ENCODE data around the gene TPST1.

Gene TPST1

GRCh38 chr7:66185680-66186187, 19.4 kb upstream of the TPST1 start:
- no peak for DNase-seq (ENCODE audit: extremely low spot score)
- no peak for TF ChIP-seq BHLHE40 (IDR thresholded peaks at IDR 0.05; ENCODE audit: borderline replicate concordance)
- TF ChIP-seq SUZ12 (IDR thresholded peaks at IDR 0.05), result no peak
- no peak for TF ChIP-seq FOXM1 (IDR thresholded peaks at IDR 0.05; ENCODE audit: borderline replicate concordance)
- TF ChIP-seq CTBP1 (IDR thresholded peaks at IDR 0.05; ENCODE audit: borderline replicate concordance), result no peak
- TF ChIP-seq SP1 (IDR thresholded peaks at IDR 0.05), result no peak
- no peak for TF ChIP-seq NFRKB (IDR thresholded peaks at IDR 0.05)
- TF ChIP-seq ELF4 (IDR thresholded peaks at IDR 0.05), result no peak
- no peak for TF ChIP-seq FOXA1 (IDR thresholded peaks at IDR 0.05)
- no peak for TF ChIP-seq PKNOX1 (IDR thresholded peaks at IDR 0.05)
- no peak for TF ChIP-seq LEF1 (IDR thresholded peaks at IDR 0.05; ENCODE audit: borderline replicate concordance)
- TF ChIP-seq HDGF (IDR thresholded peaks at IDR 0.05; ENCODE audit: borderline replicate concordance), result no peak
- POLR2A ChIA-PET, result interaction anchor here (1.2 kb wide), 1 partner anchor 19 kb away, joined by 4 read pairs; the partner anchor contains the start of gene TPST1
- CTCF ChIA-PET, result no interaction called here

- ChIA-PET POLR2A (no interaction called here), CTCF (no interaction called here)
- DNase-seq (ENCODE audit: extremely low spot score), result no peak
- no peak for TF ChIP-seq CTBP1 (IDR thresholded peaks at IDR 0.05; ENCODE audit: borderline replicate concordance)
- TF ChIP-seq FOXK2 (IDR thresholded peaks at IDR 0.05), result no peak
- TF ChIP-seq FOXA1 (IDR thresholded peaks at IDR 0.05), result no peak
- no peak for TF ChIP-seq BHLHE40 (IDR thresholded peaks at IDR 0.05; ENCODE audit: borderline replicate concordance)
- TF ChIP-seq TARDBP (IDR thresholded peaks at IDR 0.05), result no peak
- no peak for TF ChIP-seq L3MBTL2 (conservative IDR thresholded peaks at IDR 0.05)
- no peak for TF ChIP-seq PKNOX1 (IDR thresholded peaks at IDR 0.05)
- no peak for TF ChIP-seq FOXM1 (IDR thresholded peaks at IDR 0.05; ENCODE audit: borderline replicate concordance)
- TF ChIP-seq ARNT (IDR thresholded peaks at IDR 0.05), result no peak
- no peak for TF ChIP-seq ELF4 (IDR thresholded peaks at IDR 0.05)
- TF ChIP-seq SUZ12 (IDR thresholded peaks at IDR 0.05), result no peak
- no peak for TF ChIP-seq ZNF384 (IDR thresholded peaks at IDR 0.05)
- no peak for TF ChIP-seq HDGF (IDR thresholded peaks at IDR 0.05; ENCODE audit: borderline replicate concordance)
- no peak for TF ChIP-seq LEF1 (IDR thresholded peaks at IDR 0.05; ENCODE audit: borderline replicate concordance)
- no peak for TF ChIP-seq NFRKB (IDR thresholded peaks at IDR 0.05)
- no peak for TF ChIP-seq SP1 (IDR thresholded peaks at IDR 0.05)
These were observed 18.1 kb upstream of the TPST1 start for GRCh38 chr7:66186991-66187390.

GRCh38 chr7:66187905-66188304, 17.2 kb upstream of the TPST1 start:
- TF ChIP-seq CTBP1 (IDR thresholded peaks at IDR 0.05; ENCODE audit: borderline replicate concordance) (no peak), TARDBP (IDR thresholded peaks at IDR 0.05) (no peak), FOXK2 (IDR thresholded peaks at IDR 0.05) (no peak), ZNF384 (IDR thresholded peaks at IDR 0.05) (no peak), NFRKB (IDR thresholded peaks at IDR 0.05) (no peak), HDGF (IDR thresholded peaks at IDR 0.05; ENCODE audit: borderline replicate concordance) (no peak), ELF4 (IDR thresholded peaks at IDR 0.05) (no peak), L3MBTL2 (conservative IDR thresholded peaks at IDR 0.05) (no peak), FOXA1 (IDR thresholded peaks at IDR 0.05) (no peak), BHLHE40 (IDR thresholded peaks at IDR 0.05; ENCODE audit: borderline replicate concordance) (no peak)
- no peak for DNase-seq (ENCODE audit: extremely low spot score)
- POLR2A ChIA-PET, result interaction anchor here (0.7 kb wide), 1 partner anchor 17 kb away, joined by 3 read pairs; no protein-coding TSS in a partner anchor
- CTCF ChIA-PET, result no interaction called here

DNA sequence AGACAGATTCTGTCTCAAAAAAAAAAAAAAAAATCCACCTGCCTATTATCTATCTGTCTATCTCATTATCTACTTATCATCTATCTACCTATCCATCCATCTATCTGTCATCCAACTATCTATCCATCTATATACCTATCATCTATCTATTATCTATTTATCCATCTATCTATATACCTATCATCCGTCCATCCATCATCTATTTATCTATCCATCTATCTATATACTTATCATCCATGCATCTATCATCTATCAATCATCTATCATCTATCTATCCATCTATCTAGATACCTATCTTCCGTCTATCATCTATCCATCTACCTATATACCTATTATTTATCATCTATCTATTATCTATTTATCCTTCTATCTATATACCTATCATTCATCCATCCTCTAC, 16.5 kb upstream of the TPST1 start:
- CTCF ChIA-PET, result no interaction called here
- POLR2A ChIA-PET, result interaction anchor here (0.7 kb wide), 1 partner anchor 16 kb away, joined by 3 read pairs; no protein-coding TSS in a partner anchor
- no peak for DNase-seq (ENCODE audit: extremely low spot score)

GRCh38 chr7:66189695-66190503, 15.2 kb upstream of the TPST1 start:
- ChIA-PET POLR2A (no interaction called here), CTCF (no interaction called here)
- no peak for DNase-seq (ENCODE audit: extremely low spot score)
- TF ChIP-seq FOXK2 (IDR thresholded peaks at IDR 0.05), result no peak
- TF ChIP-seq BHLHE40 (IDR thresholded peaks at IDR 0.05; ENCODE audit: borderline replicate concordance), result no peak
- TF ChIP-seq NFRKB (IDR thresholded peaks at IDR 0.05), result no peak
- TF ChIP-seq CTBP1 (IDR thresholded peaks at IDR 0.05; ENCODE audit: borderline replicate concordance), result no peak
- no peak for TF ChIP-seq L3MBTL2 (conservative IDR thresholded peaks at IDR 0.05)
- TF ChIP-seq HDGF (IDR thresholded peaks at IDR 0.05; ENCODE audit: borderline replicate concordance), result no peak

More for the DNA sequence above, 16.5 kb upstream of the TPST1 start:
- TF ChIP-seq L3MBTL2 (conservative IDR thresholded peaks at IDR 0.05) (no peak), SP1 (IDR thresholded peaks at IDR 0.05) (no peak), ARNT (IDR thresholded peaks at IDR 0.05) (no peak), CTBP1 (IDR thresholded peaks at IDR 0.05; ENCODE audit: borderline replicate concordance) (no peak), ELF4 (IDR thresholded peaks at IDR 0.05) (no peak), PKNOX1 (IDR thresholded peaks at IDR 0.05) (no peak; the same call in 1 of the 2 replicates), TARDBP (IDR thresholded peaks at IDR 0.05) (no peak), LEF1 (IDR thresholded peaks at IDR 0.05; ENCODE audit: borderline replicate concordance) (no peak), NFRKB (IDR thresholded peaks at IDR 0.05) (no peak), FOXK2 (IDR thresholded peaks at IDR 0.05) (no peak), FOXA1 (IDR thresholded peaks at IDR 0.05) (no peak), HDGF (IDR thresholded peaks at IDR 0.05; ENCODE audit: borderline replicate concordance) (no peak), ZNF384 (IDR thresholded peaks at IDR 0.05) (no peak)

DNA sequence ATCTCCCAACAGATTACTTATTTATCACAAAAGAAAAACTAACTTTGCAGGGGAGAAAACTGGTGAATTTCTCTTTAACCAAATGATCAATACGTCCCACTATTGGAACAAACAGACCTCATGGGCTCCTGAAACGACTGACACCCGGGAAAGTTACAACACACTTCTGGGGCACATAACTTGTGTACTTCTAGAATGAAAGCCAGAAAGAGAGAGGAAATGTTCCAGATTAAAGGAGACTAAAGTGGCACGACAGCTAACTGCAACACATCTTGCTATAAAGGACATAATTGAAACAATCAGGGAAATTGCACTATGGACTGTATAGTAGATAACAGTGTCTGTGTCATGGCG, 14.7 kb upstream of the TPST1 start:
- no peak for TF ChIP-seq CTBP1 (IDR thresholded peaks at IDR 0.05; ENCODE audit: borderline replicate concordance)
- CTCF ChIA-PET, result no interaction called here
- no peak for DNase-seq (ENCODE audit: extremely low spot score)
- POLR2A ChIA-PET, result no interaction called here
